ENCODE results near the gene TFPI2.

DNA sequence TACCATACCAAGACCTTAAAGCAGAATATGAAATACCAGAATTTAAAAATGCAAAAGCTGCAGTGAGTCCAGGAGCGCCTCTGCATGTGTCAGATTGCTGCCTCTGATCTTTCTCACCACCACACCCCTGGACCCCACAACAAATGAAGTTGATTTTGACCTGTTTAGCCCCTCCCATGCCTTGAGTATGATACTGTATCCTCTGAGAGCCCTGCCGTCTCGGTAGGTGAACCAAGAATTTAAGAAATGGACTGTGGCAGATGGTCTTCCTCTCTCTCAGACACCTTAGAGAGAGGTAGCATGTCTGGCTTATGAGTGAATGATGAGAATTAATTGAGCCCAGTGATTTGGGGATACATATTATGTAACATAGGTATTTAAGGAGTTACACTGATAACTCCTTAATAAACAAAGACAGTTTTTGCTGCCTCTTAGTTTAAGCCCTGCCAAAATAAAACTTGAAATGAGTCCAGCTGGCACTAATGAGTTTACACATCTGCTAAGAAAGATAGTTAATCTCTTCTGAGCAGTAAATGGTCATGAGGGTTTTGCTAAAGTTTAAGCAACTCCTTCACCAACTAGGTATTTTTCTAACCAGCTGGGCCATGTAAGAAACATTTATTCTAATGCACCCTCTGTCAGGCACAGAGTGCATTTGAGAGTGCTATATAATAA lies 4.5 kb upstream of the TFPI2 start:
- TF ChIP-seq, protein P1, sequence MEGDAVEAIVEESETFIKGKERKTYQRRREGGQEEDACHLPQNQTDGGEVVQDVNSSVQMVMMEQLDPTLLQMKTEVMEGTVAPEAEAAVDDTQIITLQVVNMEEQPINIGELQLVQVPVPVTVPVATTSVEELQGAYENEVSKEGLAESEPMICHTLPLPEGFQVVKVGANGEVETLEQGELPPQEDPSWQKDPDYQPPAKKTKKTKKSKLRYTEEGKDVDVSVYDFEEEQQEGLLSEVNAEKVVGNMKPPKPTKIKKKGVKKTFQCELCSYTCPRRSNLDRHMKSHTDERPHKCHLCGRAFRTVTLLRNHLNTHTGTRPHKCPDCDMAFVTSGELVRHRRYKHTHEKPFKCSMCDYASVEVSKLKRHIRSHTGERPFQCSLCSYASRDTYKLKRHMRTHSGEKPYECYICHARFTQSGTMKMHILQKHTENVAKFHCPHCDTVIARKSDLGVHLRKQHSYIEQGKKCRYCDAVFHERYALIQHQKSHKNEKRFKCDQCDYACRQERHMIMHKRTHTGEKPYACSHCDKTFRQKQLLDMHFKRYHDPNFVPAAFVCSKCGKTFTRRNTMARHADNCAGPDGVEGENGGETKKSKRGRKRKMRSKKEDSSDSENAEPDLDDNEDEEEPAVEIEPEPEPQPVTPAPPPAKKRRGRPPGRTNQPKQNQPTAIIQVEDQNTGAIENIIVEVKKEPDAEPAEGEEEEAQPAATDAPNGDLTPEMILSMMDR (IDR thresholded peaks at IDR 0.05) = no peak
- TF ChIP-seq POLR2A (IDR thresholded peaks at IDR 0.05) = no peak
